GM23248 (cell line): ENCODE results near the gene NSF. TPM values are rescaled to one million over a fixed set of nuclear protein-coding genes. Genes with fewer than 3 reads are reported as not detected.
"Not testable (repeated sequence)": the region's sequence is repeated elsewhere in the genome, so short reads cannot be mapped to it uniquely, and the experiment has no call there.

Source experiments
- DNase-seq: peaks from one replicate; pipeline ENCODE4 v3.0.0-alpha.2; 2015
- H2AFZ ChIP-seq: fragments of 200-600 bp; sonication (generic); 2 replicates; pipeline ENCODE4 v1.6.1; 2016; ENCODE audit warnings: antibody characterized with exemption
- H3F3A ChIP-seq: fragments of 200-600 bp; sonication (generic); 2 replicates; pipeline ENCODE4 v1.6.1; 2016; ENCODE audit warnings: mild to moderate bottlenecking, antibody characterized with exemption, mixed run types; ENCODE audit not compliant: insufficient read depth
- H3K27ac ChIP-seq: fragments of 200-600 bp; sonication (generic); 2 replicates; pipeline ENCODE4 v1.5.1; 2016; ENCODE audit warnings: mild to moderate bottlenecking
- H3K27me3 ChIP-seq: fragments of 200-600 bp; sonication (generic); replicated peaks from 2 replicates; pipeline ENCODE4 v1.6.1; 2016; ENCODE audit warnings: mild to moderate bottlenecking; ENCODE audit not compliant: insufficient read depth
- H3K36me3 ChIP-seq: fragments of 200-600 bp; sonication (generic); 2 replicates; pipeline ENCODE4 v1.6.1; 2016; ENCODE audit warnings: low read depth, mild to moderate bottlenecking
- H3K4me1 ChIP-seq: fragments of 200-600 bp; sonication (generic); 2 replicates; pipeline ENCODE4 v1.6.1; 2016; ENCODE audit warnings: mild to moderate bottlenecking; ENCODE audit not compliant: insufficient read depth
- H3K4me2 ChIP-seq: fragments of 200-600 bp; sonication (generic); one replicate; pipeline ENCODE4 v1.6.1; 2016; ENCODE audit warnings: mild to moderate bottlenecking; ENCODE audit not compliant: unreplicated experiment
- H3K4me3 ChIP-seq: fragments of 200-600 bp; sonication (generic); 2 replicates; pipeline ENCODE4 v1.5.1; 2016; ENCODE audit warnings: mild to moderate bottlenecking
- H3K79me2 ChIP-seq: fragments of 200-600 bp; sonication (generic); 2 replicates; pipeline ENCODE4 v1.6.1; 2016; ENCODE audit warnings: mild to moderate bottlenecking; ENCODE audit not compliant: insufficient read depth
- H3K9ac ChIP-seq: fragments of 200-600 bp; sonication (generic); 2 replicates; pipeline ENCODE4 v1.6.1; 2016; ENCODE audit warnings: mild to moderate bottlenecking
- H3K9me2 ChIP-seq: fragments of 200-600 bp; sonication (generic); 2 replicates; pipeline ENCODE4 v1.6.1; 2016; ENCODE audit warnings: mixed run types, mild to moderate bottlenecking, moderate library complexity; ENCODE audit not compliant: insufficient read depth
- H3K9me3 ChIP-seq: fragments of 200-600 bp; sonication (generic); one replicate; pipeline ENCODE4 v1.6.1; 2017; ENCODE audit warnings: low read depth
- H4K20me1 ChIP-seq: fragments of 200-600 bp; sonication (generic); 2 replicates; pipeline ENCODE4 v1.6.0; 2016; ENCODE audit not compliant: insufficient read depth
- EZH2 ChIP-seq: fragments of 200-600 bp; sonication (generic); IDR thresholded peaks from 2 replicates; pipeline ENCODE4 v1.6.1; 2018; ENCODE audit warnings: antibody characterized with exemption, mild to moderate bottlenecking; ENCODE audit not compliant: insufficient read depth, poor library complexity, severe bottlenecking
- EZH2phosphoT487 ChIP-seq: fragments of 200-600 bp; sonication (generic); IDR thresholded peaks from 2 replicates; pipeline ENCODE4 v1.6.1; 2018; ENCODE audit warnings: antibody characterized with exemption, moderate library complexity, mild to moderate bottlenecking, low read depth; ENCODE audit not compliant: insufficient read depth
- WGBS, 2 experiments: methylation state at CpG; one replicate each; pipeline ENCODE4 v1.1.6; 2015 to 2017; ENCODE audit warnings: low lambda C conversion rate in 2 of 2, low coverage in 1 of 2; ENCODE audit errors: missing lambda C conversion rate in 2 of 2; 5-methylcytosine and 5-hydroxymethylcytosine counted together
- in situ Hi-C: fragments of 300-500 bp; cut with MboI; formaldehyde crosslinking; loops from 2 replicates; pipeline ENCODE4 v1.15.0; 2020
- polyA plus RNA-seq: library from polyadenylated mRNA; unstranded; fragments of >200 nt; fragmentation: Nextera tagmentation; extraction: Ambion mirVana; gene quantifications from 2 replicates; pipeline ENCODE4 v1.2.1, GENCODE V29; 2016
- total RNA-seq: library from RNA; depleted of rRNA; stranded (reverse); fragments of >200 nt; shearing (Covaris generic); gene quantifications from 2 replicates; pipeline ENCODE4 v1.2.3, GENCODE V29; 2014

The NSF gene
- total and polyA plus RNA-seq, 2 experiments from 2014 or later, result 44.2 to 44.9 TPM

- 91 to 95% methylated on average over 4 of the region's 4 CpGs for WGBS, 2 experiments
Measured at GRCh38 chr17:46756081-46756735, 165.7 kb downstream of the NSF start.

GRCh38 chr17:46756861-46757260 is 166.4 kb downstream of the NSF start:
- peaks cover 27% of the 10 kb centered on the region for H3K4me1 ChIP-seq
- no peak overlapping the region for H3K4me3 ChIP-seq
- no peaks in the 10 kb centered on the region for H3K79me2 ChIP-seq
- no peaks in the 10 kb centered on the region for H3K27me3 ChIP-seq
- no peaks in the 10 kb centered on the region for H3K9me2 ChIP-seq
- H3K9ac ChIP-seq, result no peak overlapping the region
- H3K9me3 ChIP-seq, result no peaks in the 10 kb centered on the region
- H3K4me2 ChIP-seq, result no peak overlapping the region
- no peak for DNase-seq
- no peaks in the 10 kb centered on the region for H4K20me1 ChIP-seq
- no peak overlapping the region for H2AFZ ChIP-seq
- WGBS, 2 experiments, result 88 to 90% methylated on average over 2 of the region's 2 CpGs
- TF ChIP-seq EZH2, result no peak
- TF ChIP-seq EZH2phosphoT487, result no peak
- in situ Hi-C loops, result loop anchor here (5.0 kb wide), 1 partner anchor 50 kb away; no protein-coding TSS in a partner anchor
- peaks cover 14% of the 10 kb centered on the region; the same call in 1 of the 2 replicates for H3F3A ChIP-seq
- H3K36me3 ChIP-seq, result peaks cover 12% of the 10 kb centered on the region; the same call in 1 of the 2 replicates
- H3K27ac ChIP-seq, result no peak overlapping the region

More at GRCh38 chr17:46756081-46756735, 165.7 kb downstream of the NSF start:
- Histone ChIP-seq H3K27me3 (no peaks in the 10 kb centered on the region), H2AFZ (no peak overlapping the region), H3K9me3 (no peaks in the 10 kb centered on the region), H4K20me1 (no peaks in the 10 kb centered on the region), H3K79me2 (no peaks in the 10 kb centered on the region), H3K27ac (no peak overlapping the region), H3K4me3 (no peak overlapping the region), H3K36me3 (peaks cover 15% of the 10 kb centered on the region; the same call in 1 of the 2 replicates), H3K9me2 (no peaks in the 10 kb centered on the region), H3K4me2 (no peak overlapping the region), H3K9ac (no peak overlapping the region), H3F3A (peaks cover 14% of the 10 kb centered on the region; the same call in 1 of the 2 replicates), H3K4me1 (peaks cover 27% of the 10 kb centered on the region)
- no peak for DNase-seq
- no peak for TF ChIP-seq EZH2
- no peak for TF ChIP-seq EZH2phosphoT487
- in situ Hi-C loops, result loop anchor here (5.0 kb wide), 1 partner anchor 51 kb away; no protein-coding TSS in a partner anchor

GRCh38 chr17:46757588-46757987 is 167.1 kb downstream of the NSF start:
- H3F3A ChIP-seq, result peaks cover 14% of the 10 kb centered on the region; the same call in 1 of the 2 replicates
- not testable (repeated sequence) for DNase-seq, H3K9me2 ChIP-seq, H3K27me3 ChIP-seq, H3K4me2 ChIP-seq, H4K20me1 ChIP-seq, H2AFZ ChIP-seq, H3K79me2 ChIP-seq, H3K9ac ChIP-seq, H3K9me3 ChIP-seq, H3K27ac ChIP-seq, H3K4me3 ChIP-seq
- H3K4me1 ChIP-seq, result peaks cover 27% of the 10 kb centered on the region
- H3K36me3 ChIP-seq, result peaks cover 10% of the 10 kb centered on the region; the same call in 1 of the 2 replicates
- 62 to 69% methylated on average over 4 of the region's 4 CpGs for WGBS, 2 experiments
- in situ Hi-C loops, result loop anchor here (5.0 kb wide), 1 partner anchor 50 kb away; no protein-coding TSS in a partner anchor

- WGBS, 2 experiments, result 79 to 80% methylated on average over 5 of the region's 5 CpGs
- H3K9me3 ChIP-seq, result no peaks in the 10 kb centered on the region
- DNase-seq, result no peak
- H2AFZ ChIP-seq, result no peak overlapping the region
- no peak overlapping the region for H3K27ac ChIP-seq
- peaks cover 16% of the 10 kb centered on the region; the same call in 1 of the 2 replicates for H3F3A ChIP-seq
- H3K36me3 ChIP-seq, result peaks cover 10% of the 10 kb centered on the region; the same call in 1 of the 2 replicates
- TF ChIP-seq EZH2phosphoT487, result no peak
- TF ChIP-seq EZH2, result no peak
- H3K4me1 ChIP-seq, result peaks cover 32% of the 10 kb centered on the region
- H3K27me3 ChIP-seq, result no peaks in the 10 kb centered on the region
- H3K9ac ChIP-seq, result no peak overlapping the region
- peak overlapping the region; percentile 18 for H3K4me2 ChIP-seq
- no peaks in the 10 kb centered on the region for H3K9me2 ChIP-seq
- no peaks in the 10 kb centered on the region for H3K79me2 ChIP-seq
- in situ Hi-C loops, result loop anchor here (5.0 kb wide), 1 partner anchor 49 kb away; no protein-coding TSS in a partner anchor
- H3K4me3 ChIP-seq, result no peak overlapping the region
- no peaks in the 10 kb centered on the region for H4K20me1 ChIP-seq
Measured at GRCh38 chr17:46758614-46759013, 168.1 kb downstream of the NSF start.
